H9 (cell line): ENCODE measurements around the gene NIT2. TPM values are rescaled to one million over a fixed set of nuclear protein-coding genes. Genes with fewer than 3 reads are reported as not detected.

Experiments used
- DNase-seq: peaks from one replicate; pipeline ENCODE4 v3.0.0-alpha.2; 2017
- H2AFZ ChIP-seq: one replicate; pipeline ENCODE4 v1.6.1; 2013; ENCODE audit warnings: mild to moderate bottlenecking, low read length, control low read depth, moderate library complexity
- H2AK5ac ChIP-seq: 2 replicates; pipeline ENCODE4 v1.6.1; 2013; ENCODE audit warnings: low read length, control low read depth, mixed read lengths; ENCODE audit not compliant: insufficient read length
- H2BK120ac ChIP-seq: one replicate; pipeline ENCODE4 v1.6.1; 2013; ENCODE audit warnings: low read depth, mild to moderate bottlenecking, low read length, control low read depth, inconsistent platforms; ENCODE audit not compliant: poor library complexity, severe bottlenecking
- H2BK12ac ChIP-seq: 2 replicates; pipeline ENCODE4 v1.6.1; 2013; ENCODE audit warnings: low read length, control low read depth, mixed read lengths, low read depth; ENCODE audit not compliant: insufficient read length
- H2BK15ac ChIP-seq: 2 replicates; pipeline ENCODE4 v1.6.1; 2013; ENCODE audit warnings: low read depth, low read length, control low read depth
- H2BK20ac ChIP-seq: one replicate; pipeline ENCODE4 v1.6.1; 2013; ENCODE audit warnings: low read depth, mild to moderate bottlenecking, low read length, control low read depth, inconsistent platforms; ENCODE audit not compliant: poor library complexity, severe bottlenecking
- H2BK5ac ChIP-seq: 2 replicates; pipeline ENCODE4 v1.6.1; 2013; ENCODE audit warnings: low read length, control low read depth, mixed read lengths; ENCODE audit not compliant: insufficient read length
- H3K14ac ChIP-seq: 2 replicates; pipeline ENCODE4 v1.6.1; 2013; ENCODE audit warnings: low read length, control low read depth; ENCODE audit not compliant: insufficient read depth
- H3K18ac ChIP-seq: 2 replicates; pipeline ENCODE4 v1.6.1; 2013; ENCODE audit warnings: low read depth, mild to moderate bottlenecking, mixed read lengths, low read length, control low read depth; ENCODE audit not compliant: insufficient read length
- H3K23ac ChIP-seq: 2 replicates; pipeline ENCODE4 v1.6.1; 2013; ENCODE audit warnings: low read length, control low read depth, mixed read lengths, low read depth; ENCODE audit not compliant: insufficient read length
- H3K23me2 ChIP-seq: 2 replicates; pipeline ENCODE4 v1.6.1; 2013; ENCODE audit warnings: low read depth, mild to moderate bottlenecking, mixed read lengths, low read length, control low read depth; ENCODE audit not compliant: insufficient read length, poor library complexity, severe bottlenecking
- H3K27ac ChIP-seq: 2 replicates; pipeline ENCODE4 v1.5.1; 2013; ENCODE audit warnings: low read length, control low read depth, mixed read lengths, low read depth; ENCODE audit not compliant: insufficient read length
- H3K27me3 ChIP-seq: 2 replicates; pipeline ENCODE4 v1.6.1; 2013; ENCODE audit warnings: low read length, control low read depth, inconsistent platforms; ENCODE audit not compliant: insufficient read depth
- H3K4ac ChIP-seq: 2 replicates; pipeline ENCODE4 v1.6.1; 2013; ENCODE audit warnings: low read depth, mild to moderate bottlenecking, control low read depth, inconsistent platforms, low read length, moderate library complexity
- H3K4me1 ChIP-seq: 2 replicates; pipeline ENCODE4 v1.6.1; 2013; ENCODE audit warnings: low read length, control low read depth, inconsistent platforms; ENCODE audit not compliant: insufficient read depth
- H3K4me2 ChIP-seq: 2 replicates; pipeline ENCODE4 v1.6.1; 2013; ENCODE audit warnings: low read length, control low read depth, mixed read lengths; ENCODE audit not compliant: insufficient read length, insufficient read depth
- H3K56ac ChIP-seq: 2 replicates; pipeline ENCODE4 v1.6.1; 2013; ENCODE audit warnings: low read depth, mild to moderate bottlenecking, mixed read lengths, low read length, control low read depth; ENCODE audit not compliant: insufficient read length
- H3K79me1 ChIP-seq: 2 replicates; pipeline ENCODE4 v1.6.1; 2013; ENCODE audit warnings: low read depth, mild to moderate bottlenecking, moderate library complexity, low read length, control low read depth, inconsistent platforms; ENCODE audit not compliant: insufficient read depth, poor library complexity, severe bottlenecking
- H3K79me2 ChIP-seq: 2 replicates; pipeline ENCODE4 v1.6.1; 2013; ENCODE audit warnings: low read length, control low read depth, inconsistent platforms; ENCODE audit not compliant: insufficient read depth
- H3K9ac ChIP-seq: 2 replicates; pipeline ENCODE4 v1.6.1; 2013; ENCODE audit warnings: low read length, control low read depth, mixed read lengths; ENCODE audit not compliant: insufficient read length; ENCODE audit errors: extremely low read depth
- H3K9me3 ChIP-seq: one replicate; pipeline ENCODE4 v1.6.1; 2013; ENCODE audit warnings: low read depth, low read length, inconsistent platforms; ENCODE audit not compliant: control insufficient read depth
- H3T11ph ChIP-seq: one replicate; pipeline ENCODE4 v1.6.1; 2013; ENCODE audit warnings: mild to moderate bottlenecking, low read length, control low read depth, inconsistent platforms
- H4K20me1 ChIP-seq: one replicate; pipeline ENCODE4 v1.6.1; 2013; ENCODE audit not compliant: control insufficient read depth, insufficient read length, insufficient read depth
- H4K5ac ChIP-seq: 2 replicates; pipeline ENCODE4 v1.6.1; 2013; ENCODE audit warnings: low read depth, mild to moderate bottlenecking, mixed read lengths, low read length, control low read depth; ENCODE audit not compliant: insufficient read length
- H4K8ac ChIP-seq: replicated peaks from 2 replicates; pipeline ENCODE4 v1.6.1; 2013; ENCODE audit warnings: low read length, control low read depth, mixed read lengths, low read depth; ENCODE audit not compliant: insufficient read length
- H4K91ac ChIP-seq: 2 replicates; pipeline ENCODE4 v1.6.1; 2013; ENCODE audit warnings: low read depth, mild to moderate bottlenecking, moderate library complexity, mixed read lengths, low read length, control low read depth; ENCODE audit not compliant: insufficient read length
- H3K27ac Mint-ChIP-seq, 3 experiments: 2 replicates in 2 of 3; 3 replicates in 1 of 3; pipeline ENCODE4 v1.8.0; 2020 to 2021; ENCODE audit warnings: mixed read lengths in 3 of 3, mild to moderate bottlenecking in 1 of 3, moderate library complexity in 1 of 3
- H3K27me3 Mint-ChIP-seq: 2 replicates; pipeline ENCODE4 v1.8.0; 2021; ENCODE audit warnings: low read depth, mild to moderate bottlenecking, moderate library complexity, mixed read lengths
- H3K36me3 Mint-ChIP-seq, 3 experiments: 2 replicates in 2 of 3; 3 replicates in 1 of 3; pipeline ENCODE4 v1.8.0; 2020 to 2021; ENCODE audit warnings: low read depth in 3 of 3, mixed read lengths in 3 of 3; ENCODE audit not compliant: insufficient read depth in 1 of 3
- H3K4me1 Mint-ChIP-seq, 2 experiments: 2 replicates each; pipeline ENCODE4 v1.8.0; 2020; ENCODE audit warnings: mixed read lengths in 2 of 2
- H3K4me3 Mint-ChIP-seq, 2 experiments: 2 replicates in 1 of 2; 3 replicates in 1 of 2; pipeline ENCODE4 v1.8.0; 2020 to 2021; ENCODE audit warnings: mild to moderate bottlenecking in 2 of 2, mixed read lengths in 2 of 2, moderate library complexity in 1 of 2
- H3K9me3 Mint-ChIP-seq, 2 experiments: 2 replicates in 1 of 2; 3 replicates in 1 of 2; pipeline ENCODE4 v1.8.0; 2020; ENCODE audit warnings: mild to moderate bottlenecking in 2 of 2, mixed read lengths in 2 of 2, moderate library complexity in 1 of 2
- total RNA-seq: library from RNA; stranded (reverse); gene quantifications from 2 replicates; pipeline ENCODE4 v1.2.1, GENCODE V29; 2021
- TF ChIP-seq, protein P1 (sequence below): fragments of 200-600 bp; sonication (generic); conservative IDR thresholded peaks from 3 replicates; pipeline ENCODE4 v1.8.0; 2021; ENCODE audit warnings: antibody characterized with exemption, mild to moderate bottlenecking

The NIT2 gene
- total RNA-seq, 1 experiment from 2014 or later, result 26.6 TPM

DNA sequence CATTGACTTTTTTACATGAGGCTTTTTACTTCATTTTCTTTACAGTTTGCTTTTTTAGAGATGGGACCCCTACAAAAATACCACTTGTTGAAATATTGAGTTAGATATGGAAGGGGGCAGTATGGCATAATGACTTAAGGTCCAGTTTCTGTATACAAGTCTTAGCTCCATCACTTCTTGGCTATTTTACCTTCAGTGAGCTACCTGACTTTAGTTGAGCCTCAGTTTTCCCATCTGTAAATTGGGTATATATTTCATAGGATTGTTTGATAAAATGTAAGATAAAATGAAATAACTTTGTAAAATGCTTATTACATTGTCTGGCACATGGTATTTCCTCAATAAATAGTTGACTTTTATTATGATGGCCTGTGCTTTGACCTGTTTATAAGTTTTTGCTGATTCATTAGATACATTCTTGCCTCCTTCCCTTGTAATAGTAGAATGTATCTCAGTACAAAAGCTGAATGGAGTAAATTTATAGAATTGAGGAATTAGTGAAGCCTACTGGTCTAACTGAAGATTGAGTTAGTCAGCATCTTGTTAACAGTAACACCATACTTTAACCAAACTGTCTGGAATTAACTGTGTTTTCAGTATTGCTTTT is 46.2 kb upstream of the NIT2 start:
- Histone ChIP-seq H2AFZ (no peak overlapping the region), H2BK12ac (no peak overlapping the region), H3K56ac (no peak overlapping the region), H3K23me2 (no peaks in the 10 kb centered on the region), H3K79me1 (no peaks in the 10 kb centered on the region), H3K18ac (no peak overlapping the region), H3K27me3 (no peaks in the 10 kb centered on the region), H3K4me1 (no peaks in the 10 kb centered on the region), H3K4me2 (no peak overlapping the region), H3K23ac (no peak overlapping the region), H4K5ac (no peak overlapping the region), H2BK15ac (no peak overlapping the region), H4K8ac (no peak overlapping the region), H3K14ac (no peak overlapping the region), H2BK5ac (no peak overlapping the region), H3K27ac (no peak overlapping the region), H3T11ph (no peak overlapping the region), H2BK120ac (no peak overlapping the region), H3K4ac (no peak overlapping the region), H4K20me1 (no peaks in the 10 kb centered on the region), H2AK5ac (no peak overlapping the region), H3K9ac (no peak overlapping the region), H4K91ac (no peak overlapping the region), H2BK20ac (no peak overlapping the region), H3K79me2 (no peaks in the 10 kb centered on the region), H3K9me3 (no peaks in the 10 kb centered on the region)
- peaks cover 0 to 38% (median 0%) of the 10 kb centered on the region in 3 experiments; a peak in 4 of 7 replicates for H3K36me3 Mint-ChIP-seq
- H3K4me3 Mint-ChIP-seq, result no peak overlapping the region
- TF ChIP-seq, protein P1, sequence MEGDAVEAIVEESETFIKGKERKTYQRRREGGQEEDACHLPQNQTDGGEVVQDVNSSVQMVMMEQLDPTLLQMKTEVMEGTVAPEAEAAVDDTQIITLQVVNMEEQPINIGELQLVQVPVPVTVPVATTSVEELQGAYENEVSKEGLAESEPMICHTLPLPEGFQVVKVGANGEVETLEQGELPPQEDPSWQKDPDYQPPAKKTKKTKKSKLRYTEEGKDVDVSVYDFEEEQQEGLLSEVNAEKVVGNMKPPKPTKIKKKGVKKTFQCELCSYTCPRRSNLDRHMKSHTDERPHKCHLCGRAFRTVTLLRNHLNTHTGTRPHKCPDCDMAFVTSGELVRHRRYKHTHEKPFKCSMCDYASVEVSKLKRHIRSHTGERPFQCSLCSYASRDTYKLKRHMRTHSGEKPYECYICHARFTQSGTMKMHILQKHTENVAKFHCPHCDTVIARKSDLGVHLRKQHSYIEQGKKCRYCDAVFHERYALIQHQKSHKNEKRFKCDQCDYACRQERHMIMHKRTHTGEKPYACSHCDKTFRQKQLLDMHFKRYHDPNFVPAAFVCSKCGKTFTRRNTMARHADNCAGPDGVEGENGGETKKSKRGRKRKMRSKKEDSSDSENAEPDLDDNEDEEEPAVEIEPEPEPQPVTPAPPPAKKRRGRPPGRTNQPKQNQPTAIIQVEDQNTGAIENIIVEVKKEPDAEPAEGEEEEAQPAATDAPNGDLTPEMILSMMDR, result no peak
- H3K27me3 Mint-ChIP-seq, result no peaks in the 10 kb centered on the region
- no peaks in the 10 kb centered on the region for H3K9me3 Mint-ChIP-seq
- no peak for DNase-seq
- H3K4me1 Mint-ChIP-seq, result no peaks in the 10 kb centered on the region
- no peak overlapping the region for H3K27ac Mint-ChIP-seq
